A549 (cell line): ENCODE measurements around the gene FLII. TPM values are rescaled to one million over a fixed set of nuclear protein-coding genes. Genes with fewer than 3 reads are reported as not detected.

Experiments
- ATAC-seq, 2 experiments: fragments of 200-7000 bp in 1 of 2; fragments of >200 bp in 1 of 2; cut with Nextera tagmentation in 1 of 2; cut with Tn5 transposase in 1 of 2; 3 replicates each; pipeline versions ENCODE4 v1.8.0 to v1.9.1; 2018 to 2020; ENCODE audit warnings: mild to moderate bottlenecking in 1 of 2, moderate library complexity in 1 of 2
- CTCF ChIA-PET: fragments of 300-600 bp; sonication (Branson Sonifier 250); formaldehyde crosslinking; extraction: SDS; loops from one replicate; lab custom pipeline; 2021; ENCODE audit warnings: antibody characterized with exemption, inconsistent platforms; lab: Yijun Ruan, JAX
- POLR2A ChIA-PET: fragments of 350-600 bp; formaldehyde crosslinking; extraction: SDS; loops from one replicate; lab custom pipeline; 2021; ENCODE audit warnings: antibody characterized with exemption, inconsistent platforms; lab: Yijun Ruan, JAX
- DNase-seq, 2 experiments: peaks; one replicate each; pipeline versions ENCODE4 v3.0.0 to v3.0.0-alpha.2; 2011 to 2016; ENCODE audit warnings: low read depth in 1 of 2, low spot score in 1 of 2
- FAIRE-seq: peaks from 2 replicates; lab custom pipeline; 2011; peaks lifted over from hg19 to GRCh38; lab: Jason Lieb, UNC
- H3K27ac ChIP-seq, 2 experiments: fragments of >200 bp; sonication (Bioruptor Twin); formaldehyde crosslinking; 3 replicates each; pipeline ENCODE4 v1.5.1; 2016 to 2017
- H3K4me1 ChIP-seq: fragments of >200 bp; sonication (Bioruptor Twin); formaldehyde crosslinking; 3 replicates; pipeline ENCODE4 v1.6.1; 2016
- H3K4me2 ChIP-seq: fragments of >200 bp; sonication (Bioruptor Twin); formaldehyde crosslinking; 3 replicates; pipeline ENCODE4 v1.6.1; 2016
- H3K4me3 ChIP-seq: fragments of >200 bp; sonication (Bioruptor Twin); formaldehyde crosslinking; 3 replicates; pipeline ENCODE4 v1.5.1; 2016
- H3K9me3 ChIP-seq: fragments of >200 bp; sonication (Bioruptor Twin); formaldehyde crosslinking; 3 replicates; pipeline ENCODE4 v1.6.1; 2016
- BCL3 ChIP-seq: fragments of >200 bp; sonication (Bioruptor Twin); formaldehyde crosslinking; IDR thresholded peaks from 3 replicates; pipeline ENCODE4 v1.6.1; 2016
- CBX8 ChIP-seq: fragments of 200-600 bp; sonication (generic); IDR thresholded peaks from 2 replicates; pipeline ENCODE4 v1.6.1; 2016
- CHD2 ChIP-seq: fragments of 150-350 bp; IDR thresholded peaks from 2 replicates; pipeline ENCODE4 v1.6.1; 2014; ENCODE audit warnings: low read length; ENCODE audit not compliant: partially characterized antibody
- CTCF ChIP-seq: fragments of >200 bp; sonication (Bioruptor Twin); formaldehyde crosslinking; IDR thresholded peaks from 3 replicates; pipeline ENCODE4 v1.5.1; 2016
- EHF ChIP-seq: fragments of 250-450 bp; sonication (Bioruptor Pico); IDR thresholded peaks from 2 replicates; pipeline ENCODE4 v1.5.0; 2020; ENCODE audit warnings: mild to moderate bottlenecking
- ELK1 ChIP-seq: fragments of 150-350 bp; IDR thresholded peaks from 2 replicates; pipeline ENCODE4 v1.6.1; 2014; ENCODE audit warnings: low read depth, mild to moderate bottlenecking, low read length
- FOSB ChIP-seq: fragments of 250-450 bp; sonication (Bioruptor Pico); IDR thresholded peaks from 2 replicates; pipeline ENCODE4 v1.5.0; 2020; ENCODE audit warnings: mild to moderate bottlenecking, moderate library complexity
- HMGXB4 ChIP-seq: fragments of 250-450 bp; sonication (Bioruptor Pico); IDR thresholded peaks from 2 replicates; pipeline ENCODE4 v1.5.0; 2021; ENCODE audit warnings: mild to moderate bottlenecking, moderate library complexity, borderline replicate concordance
- KDM5A ChIP-seq: fragments of 200-600 bp; sonication (generic); IDR thresholded peaks from 2 replicates; pipeline ENCODE4 v1.6.1; 2016; ENCODE audit warnings: antibody characterized with exemption, mild to moderate bottlenecking
- MAFK ChIP-seq: fragments of 450-650 bp; IDR thresholded peaks from 2 replicates; pipeline ENCODE4 v1.6.1; 2014; ENCODE audit not compliant: partially characterized antibody
- MAZ ChIP-seq: fragments of 150-350 bp; IDR thresholded peaks from 2 replicates; pipeline ENCODE4 v1.6.1; 2014; ENCODE audit warnings: antibody characterized with exemption, low read depth, low read length, borderline replicate concordance
- POLR2AphosphoS2 ChIP-seq: conservative IDR thresholded peaks from 2 replicates; pipeline ENCODE4 v1.6.1; 2012; ENCODE audit warnings: low read length, improper control_type of control experiment, inconsistent platforms
- RAD21 ChIP-seq, 2 experiments: fragments of >200 bp in 1 of 2; sonication (Bioruptor Twin) in 1 of 2; formaldehyde crosslinking in 1 of 2; IDR thresholded peaks in 1 of 2; conservative IDR thresholded peaks in 1 of 2; 2 replicates in 1 of 2; 3 replicates in 1 of 2; pipeline ENCODE4 v1.6.1; 2012 to 2018; ENCODE audit warnings: inconsistent platforms in 1 of 2
- RCOR1 ChIP-seq: fragments of 150-350 bp; IDR thresholded peaks from 2 replicates; pipeline ENCODE4 v1.6.1; 2014; ENCODE audit warnings: antibody characterized with exemption, low read length, low read depth
- REST ChIP-seq: fragments of 200-600 bp; sonication (generic); IDR thresholded peaks from 2 replicates; pipeline ENCODE4 v1.6.1; 2016; ENCODE audit warnings: antibody characterized with exemption, mild to moderate bottlenecking, moderate library complexity
- RFX5 ChIP-seq: fragments of 450-650 bp; IDR thresholded peaks from 2 replicates; pipeline ENCODE4 v1.7.1; 2014; ENCODE audit warnings: antibody characterized with exemption, mild to moderate bottlenecking, moderate library complexity
- SMC3 ChIP-seq: fragments of >200 bp; sonication (Bioruptor Twin); formaldehyde crosslinking; IDR thresholded peaks from 3 replicates; pipeline ENCODE4 v1.6.1; 2018; ENCODE audit warnings: inconsistent platforms
- SREBF2 ChIP-seq: fragments of 450-650 bp; IDR thresholded peaks from 2 replicates; pipeline ENCODE4 v1.6.1; 2014; ENCODE audit warnings: mild to moderate bottlenecking, moderate library complexity
- USF2 ChIP-seq: fragments of 450-650 bp; IDR thresholded peaks from 2 replicates; pipeline ENCODE4 v1.6.1; 2014; ENCODE audit warnings: antibody characterized with exemption
- ZNF302 ChIP-seq: fragments of 250-450 bp; sonication (Bioruptor Pico); IDR thresholded peaks from 2 replicates; pipeline ENCODE4 v1.9.0; 2021; ENCODE audit warnings: inconsistent platforms, mild to moderate bottlenecking, moderate library complexity
- WGBS: methylation state at CpG from one replicate; pipeline ENCODE4 v1.1.6; 2017; ENCODE audit errors: missing lambda C conversion rate; 5-methylcytosine and 5-hydroxymethylcytosine counted together
- polyA plus RNA-seq, 4 experiments: library from polyadenylated mRNA; depleted of rRNA in 3 of 4; stranded (reverse); fragments of >200 nt; fragmentation: RNase III in 1 of 4; extraction: RNeasy Plus Mini Kit Qiagen cat#74134 plus additional on column Dnase treatment in 1 of 4; gene quantifications; 2 replicates in 3 of 4; 3 replicates in 1 of 4; pipeline ENCODE4 v1.2.3, GENCODE V29; 2011 to 2017

Gene FLII
- polyA plus RNA-seq, 2 of the 4 experiments (the other 2 are of a cell fraction), result 253 to 280 TPM

GRCh38 chr17:18248811-18249210 is 9.7 kb downstream of the FLII start (continued):
- no peak for TF ChIP-seq CTCF
- TF ChIP-seq KDM5A, result no peak
- no peak for TF ChIP-seq FOSB (CRISPR knock-in tag)
- no peak for TF ChIP-seq ELK1
- no peak for TF ChIP-seq EHF (CRISPR knock-in tag)
- TF ChIP-seq ZNF302 (CRISPR knock-in tag), result no peak
- no peak for TF ChIP-seq HMGXB4 (CRISPR knock-in tag)

- TF ChIP-seq BCL3 (no peak), RCOR1 (no peak), USF2 (0 out of 2 replicates have a peak, but pooled peaks have one; percentile 2), MAZ (no peak), CTCF (peak; percentile 86), MAFK (no peak), RFX5 (0 out of 2 replicates have a peak, but pooled peaks have one; percentile 12), REST (no peak), CHD2 (no peak), SMC3 (peak; percentile 59), ELK1 (no peak), CBX8 (no peak), KDM5A (no peak), RAD21 (conservative IDR thresholded peaks at IDR 0.05 in 1 of 2, IDR thresholded peaks at IDR 0.05 in 1 of 2) (peak; percentile 85 to 88), SREBF2 (no peak), POLR2AphosphoS2 (no peak)
- TF ChIP-seq, all 56 proteins: peak for 5
- 27% methylated on average over 9 of the region's 9 CpGs for WGBS
- Histone ChIP-seq H3K4me3 (no peak overlapping the region), H3K4me2 (no peak overlapping the region), H3K27ac (0 out of 6 replicates have a peak overlapping the region, but pooled peaks of 1 of the 2 experiments have one; percentile 10), H3K9me3 (no peaks in the 10 kb centered on the region), H3K4me1 (peaks cover 10% of the 10 kb centered on the region; the same call in 2 of the 3 replicates)
- ChIA-PET CTCF (interaction anchor here (0.5 to 6.8 kb wide), 26 partner anchors 8 to 988 kb away, joined by 3 to 103 read pairs (median 4); partner anchors contain the start of genes FLII and MIEF2), POLR2A (interaction anchor here (0.9 kb wide), 1 partner anchor 11 kb away, joined by 3 read pairs; the partner anchor contains the start of gene FLII)
- DNase-seq, result peak; percentile 83 to 98
- peak; percentile 96 for FAIRE-seq
- peak; percentile 73 to 87 for ATAC-seq
Measured at GRCh38 chr17:18248300-18248731, 10.2 kb downstream of the FLII start.
